HG02840 (cell line): ENCODE results near the gene TMEM89.
A peak's percentile ranks its signal among the peaks of the same experiment; 100 is the strongest.

ENCODE experiments used
- ATAC-seq: cut with Tn5 transposase; IDR thresholded peaks from one replicate; pipeline ENCODE4 v1.9.1; 2021; ENCODE audit warnings: mild to moderate bottlenecking, moderate library complexity, moderate number of reproducible peaks; ENCODE audit not compliant: unreplicated experiment, low FRiP score

The TMEM89 gene

GRCh38 chr3:48621461-48621869 lies at the start of gene TMEM89:
TMEM89 (minus strand) TSS chr3:48621769; CDS start chr3:48621756, 13 bp downstream.
- no peak for ATAC-seq

- ATAC-seq, result no peak
These were observed 43.4 kb upstream of the TMEM89 start for GRCh38 chr3:48664929-48665328.

GRCh38 chr3:48664313-48664644 lies 42.7 kb upstream of the TMEM89 start:
- no peak for ATAC-seq

- peak; percentile 85 for ATAC-seq
These were observed 42.1 kb upstream of the TMEM89 start for GRCh38 chr3:48663489-48664312.

GRCh38 chr3:48662753-48663488 lies 41.4 kb upstream of the TMEM89 start, which contains the start of gene CELSR3:
CELSR3 (minus strand) TSS chr3:48662886; CDS start chr3:48662634, 252 bp downstream.
- ATAC-seq, result no peak

- no peak for ATAC-seq
These were observed 40.7 kb upstream of the TMEM89 start for GRCh38 chr3:48662145-48662752.

- no peak for ATAC-seq
These were observed 40.1 kb upstream of the TMEM89 start for GRCh38 chr3:48661501-48662144.

- no peak for ATAC-seq
These were observed 39.3 kb upstream of the TMEM89 start for GRCh38 chr3:48660800-48661400.

- no peak for ATAC-seq
These were observed 35.3 kb upstream of the TMEM89 start for GRCh38 chr3:48656841-48657281.

- ATAC-seq, result no peak
These were observed 34.7 kb upstream of the TMEM89 start for GRCh38 chr3:48656061-48656840.

- no peak for ATAC-seq
These were observed 34.0 kb upstream of the TMEM89 start for GRCh38 chr3:48655606-48656005.

GRCh38 chr3:48655063-48655462 lies 33.5 kb upstream of the TMEM89 start:
- no peak for ATAC-seq

GRCh38 chr3:48652923-48653715 lies 31.6 kb upstream of the TMEM89 start:
- ATAC-seq, result no peak

- no peak for ATAC-seq
These were observed 30.2 kb upstream of the TMEM89 start for GRCh38 chr3:48651771-48652170.

GRCh38 chr3:48650723-48651122 lies 29.2 kb upstream of the TMEM89 start:
- ATAC-seq, result no peak

GRCh38 chr3:48648188-48648850 lies 26.8 kb upstream of the TMEM89 start:
- ATAC-seq, result no peak

- no peak for ATAC-seq
These were observed 26.1 kb upstream of the TMEM89 start for GRCh38 chr3:48647714-48648113.
